PFSK-1 (cell line): Measurements from ENCODE around the gene NGB.

Source experiments
- FOXP2 ChIP-seq: optimal IDR thresholded peaks from 2 replicates; pipeline ENCODE3; 2011; ENCODE audit warnings: borderline replicate concordance, control low read depth, inconsistent platforms; ENCODE audit not compliant: insufficient read depth; ENCODE audit errors: extremely low read length, extremely low read depth
- TAF1 ChIP-seq: IDR thresholded peaks from 2 replicates; pipeline ENCODE4 v1.6.1; 2012; ENCODE audit warnings: low read length, control low read depth, borderline replicate concordance; ENCODE audit not compliant: insufficient read depth

- TF ChIP-seq TAF1 (no peak), FOXP2 (no peak)
Observed at GRCh38 chr14:77276295-77276935, 5.4 kb upstream of the NGB start.
